Brain microvascular endothelial cell (primary cell): ENCODE results near the gene GNGT1.

Source experiments
- DNase-seq: peaks from one replicate; pipeline ENCODE4 v3.0.0-alpha.2; 2020
- H3K27ac ChIP-seq: fragments of 250-450 bp; sonication (Bioruptor Pico); 2 replicates; pipeline ENCODE4 v1.5.1; 2020; ENCODE audit warnings: mild to moderate bottlenecking, moderate library complexity
- H3K27me3 ChIP-seq: fragments of 250-450 bp; sonication (Bioruptor Pico); replicated peaks from 2 replicates; pipeline ENCODE4 v1.5.1; 2020; ENCODE audit warnings: mild to moderate bottlenecking
- H3K36me3 ChIP-seq: fragments of 250-450 bp; sonication (Bioruptor Pico); replicated peaks from 2 replicates; pipeline ENCODE4 v1.5.1; 2020; ENCODE audit warnings: mild to moderate bottlenecking
- H3K4me3 ChIP-seq: 2 replicates; pipeline ENCODE4 v1.5.1; 2011; ENCODE audit warnings: low read depth, mild to moderate bottlenecking, control low read depth, low read length, moderate library complexity
- in situ Hi-C: cut with HindIII; loops from 2 replicates; pipeline ENCODE4 v1.10.0; 2017; ENCODE audit warnings: low sequenced_read_pairs, low pct_ligation_motif_present
- TF ChIP-seq, protein P1 (sequence below): IDR thresholded peaks from 2 replicates; pipeline ENCODE4 v1.5.1; 2011; ENCODE audit warnings: low read depth, mild to moderate bottlenecking, moderate library complexity, low read length, control low read depth, inconsistent platforms; ENCODE audit errors: missing control alignments

Gene GNGT1

DNA sequence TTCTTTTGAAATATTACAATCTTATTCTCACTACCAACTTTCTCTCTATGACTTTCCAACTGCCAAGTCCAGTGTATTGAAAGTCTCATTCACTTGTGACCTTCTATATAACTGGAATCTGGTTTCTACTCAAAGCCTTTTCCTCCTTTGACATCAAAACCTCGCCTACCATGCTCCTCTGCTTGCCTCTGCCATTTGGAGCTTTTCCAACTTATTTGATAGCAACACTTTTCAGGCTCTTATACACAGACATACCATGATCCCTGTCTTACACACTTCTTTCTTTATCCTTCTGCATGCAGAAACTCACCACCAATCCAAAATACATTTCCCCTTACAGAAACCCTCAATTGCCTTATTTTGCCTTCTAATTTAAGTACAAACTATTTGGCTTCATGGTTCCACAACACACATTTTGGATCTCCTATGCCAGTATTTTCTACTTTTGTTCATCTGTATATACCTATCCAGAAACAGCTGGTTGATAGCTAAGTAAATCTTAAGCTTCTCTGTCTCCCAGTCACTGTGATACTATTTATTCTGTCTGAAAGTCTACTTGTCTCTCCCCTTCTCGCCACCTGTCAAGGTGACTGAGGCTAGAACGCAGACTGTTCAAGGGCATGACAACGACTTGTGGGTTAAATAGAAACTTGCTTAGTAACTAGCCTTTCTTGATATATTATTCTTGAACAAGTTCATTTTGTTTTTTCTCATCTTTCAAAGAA lies 37.6 kb downstream of the GNGT1 start:
- Histone ChIP-seq H3K36me3 (no peaks in the 10 kb centered on the region), H3K27ac (no peak overlapping the region), H3K4me3 (no peak overlapping the region), H3K27me3 (no peaks in the 10 kb centered on the region)
- TF ChIP-seq, protein P1, sequence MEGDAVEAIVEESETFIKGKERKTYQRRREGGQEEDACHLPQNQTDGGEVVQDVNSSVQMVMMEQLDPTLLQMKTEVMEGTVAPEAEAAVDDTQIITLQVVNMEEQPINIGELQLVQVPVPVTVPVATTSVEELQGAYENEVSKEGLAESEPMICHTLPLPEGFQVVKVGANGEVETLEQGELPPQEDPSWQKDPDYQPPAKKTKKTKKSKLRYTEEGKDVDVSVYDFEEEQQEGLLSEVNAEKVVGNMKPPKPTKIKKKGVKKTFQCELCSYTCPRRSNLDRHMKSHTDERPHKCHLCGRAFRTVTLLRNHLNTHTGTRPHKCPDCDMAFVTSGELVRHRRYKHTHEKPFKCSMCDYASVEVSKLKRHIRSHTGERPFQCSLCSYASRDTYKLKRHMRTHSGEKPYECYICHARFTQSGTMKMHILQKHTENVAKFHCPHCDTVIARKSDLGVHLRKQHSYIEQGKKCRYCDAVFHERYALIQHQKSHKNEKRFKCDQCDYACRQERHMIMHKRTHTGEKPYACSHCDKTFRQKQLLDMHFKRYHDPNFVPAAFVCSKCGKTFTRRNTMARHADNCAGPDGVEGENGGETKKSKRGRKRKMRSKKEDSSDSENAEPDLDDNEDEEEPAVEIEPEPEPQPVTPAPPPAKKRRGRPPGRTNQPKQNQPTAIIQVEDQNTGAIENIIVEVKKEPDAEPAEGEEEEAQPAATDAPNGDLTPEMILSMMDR = no peak
- DNase-seq = no peak
- in situ Hi-C loops = no loop called here

DNA sequence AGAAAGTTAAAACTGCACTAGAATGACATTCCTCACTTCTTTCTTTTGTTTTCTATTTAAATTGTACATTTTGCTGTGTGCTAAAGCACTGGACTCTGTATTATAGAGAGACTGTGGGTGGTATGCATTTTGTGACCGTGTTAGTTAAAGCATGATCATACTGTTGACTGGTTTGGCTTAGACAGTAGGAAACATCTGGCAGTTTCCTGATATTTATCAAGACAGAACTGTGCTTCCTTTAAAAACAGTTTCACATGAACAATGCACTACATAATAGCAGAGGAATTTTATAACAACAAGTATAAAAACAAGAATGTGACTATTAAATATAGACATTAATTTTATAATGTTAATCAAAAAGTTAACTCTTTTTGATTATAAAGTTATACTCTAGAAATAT lies 38.3 kb downstream of the GNGT1 start:
- TF ChIP-seq, protein P1 = no peak
- in situ Hi-C loops = no loop called here
- Histone ChIP-seq H3K27me3 (no peaks in the 10 kb centered on the region), H3K27ac (no peak overlapping the region), H3K4me3 (no peak overlapping the region), H3K36me3 (no peaks in the 10 kb centered on the region)
- no peak for DNase-seq

DNA sequence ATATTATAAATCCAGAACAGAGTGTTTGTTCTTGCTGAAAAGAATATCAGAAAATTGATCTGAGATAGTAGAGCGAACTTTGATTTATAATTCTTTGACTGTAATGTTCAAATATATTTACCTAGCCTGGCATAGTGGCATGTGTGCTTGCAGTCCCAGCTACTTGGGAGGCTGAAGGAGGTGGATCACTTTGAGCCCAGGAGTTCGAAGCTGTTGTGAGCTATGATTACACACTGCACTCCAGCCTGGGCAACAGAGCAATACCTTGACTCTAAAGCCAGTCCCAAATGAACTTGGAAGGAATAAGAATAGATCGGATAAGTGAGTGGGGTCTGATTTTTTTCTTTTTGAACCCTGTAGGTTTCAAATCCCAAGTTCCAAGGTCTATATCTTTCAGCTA lies 38.7 kb downstream of the GNGT1 start:
- Histone ChIP-seq H3K27ac (no peak overlapping the region), H3K27me3 (no peaks in the 10 kb centered on the region), H3K4me3 (no peak overlapping the region), H3K36me3 (no peaks in the 10 kb centered on the region)
- TF ChIP-seq, protein P1 = no peak
- in situ Hi-C loops = no loop called here
- no peak for DNase-seq

DNA sequence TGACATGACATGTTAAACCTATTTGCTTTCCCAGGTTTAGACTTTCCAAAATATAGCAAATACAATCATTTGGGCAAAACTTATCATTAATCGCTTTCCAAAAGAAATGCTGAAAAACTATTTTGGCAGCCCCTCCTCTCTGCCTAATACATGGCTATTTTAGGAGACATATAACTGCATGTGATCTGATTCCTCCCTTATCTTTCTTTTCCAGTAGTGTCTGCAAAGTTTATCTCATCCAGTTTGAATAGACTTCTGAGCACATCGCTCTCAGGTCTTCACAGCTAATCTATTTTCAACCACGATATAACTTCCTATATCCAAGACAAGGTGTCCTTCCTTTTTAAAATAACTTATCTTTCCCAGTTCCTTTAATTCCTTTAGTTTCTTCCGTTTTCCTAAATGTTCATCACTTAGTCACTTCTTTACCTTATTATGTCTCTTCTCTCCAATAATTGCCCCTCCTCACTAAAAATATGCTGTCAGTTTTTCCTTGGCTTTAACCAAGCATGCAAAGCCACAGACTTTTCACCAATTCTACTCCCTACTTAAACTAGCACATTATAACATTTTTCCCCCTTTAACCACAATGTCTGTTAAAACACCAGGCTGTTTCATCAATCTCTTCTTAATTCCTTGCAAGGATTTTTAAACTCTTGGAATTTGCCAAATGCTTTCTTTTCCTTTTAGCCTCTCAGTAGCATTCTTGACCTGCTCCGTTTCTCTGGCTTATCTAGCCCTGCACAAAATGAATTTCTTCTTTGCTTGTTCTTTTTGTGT lies 39.6 kb downstream of the GNGT1 start:
- H3K36me3 ChIP-seq = no peaks in the 10 kb centered on the region
- DNase-seq = no peak
- no peak overlapping the region for H3K4me3 ChIP-seq
- in situ Hi-C loops = no loop called here
- H3K27me3 ChIP-seq = no peaks in the 10 kb centered on the region
- TF ChIP-seq, protein P1 = no peak
- no peak overlapping the region for H3K27ac ChIP-seq

DNA sequence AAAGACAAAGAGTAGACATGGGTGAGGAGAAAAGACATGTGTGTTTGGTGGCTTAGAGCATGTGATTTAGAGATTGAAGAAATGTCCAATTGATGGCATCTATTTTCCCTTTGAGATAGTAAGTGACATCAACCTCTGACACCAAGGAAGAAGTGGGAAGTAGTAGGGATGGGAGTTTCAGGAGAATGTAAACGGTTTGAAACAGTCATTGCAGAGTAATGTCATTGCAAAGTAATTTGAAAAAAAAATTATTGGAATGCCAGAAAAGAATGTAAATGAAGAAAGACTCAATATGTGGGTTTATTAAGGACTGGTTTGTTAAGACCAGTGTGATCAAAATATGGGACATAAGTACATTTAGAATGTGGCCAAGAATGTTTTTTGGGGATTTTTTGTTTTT lies 41.7 kb downstream of the GNGT1 start:
- Histone ChIP-seq H3K27me3 (no peaks in the 10 kb centered on the region), H3K36me3 (no peaks in the 10 kb centered on the region), H3K4me3 (no peak overlapping the region), H3K27ac (no peak overlapping the region)
- peak; percentile 14 for DNase-seq
- in situ Hi-C loops = no loop called here
- TF ChIP-seq, protein P1 = no peak
